Suprapubic skin (tissue), 4 donors: ENCODE measurements around the gene MAP2K4. TPM values are rescaled to one million over a fixed set of nuclear protein-coding genes. Genes with fewer than 3 reads are reported as not detected.

Source experiments
- DNase-seq, 2 donors: peaks; one replicate each; pipeline ENCODE4 v3.0.0-alpha.2; 2019; ENCODE audit warnings: low spot score in 2 of 2
- H3K27ac ChIP-seq: fragments of 200-600 bp; sonication (generic); one replicate; pipeline ENCODE4 v1.5.1; 2019
- H3K27me3 ChIP-seq: fragments of 200-600 bp; sonication (generic); one replicate; pipeline ENCODE4 v1.5.1; 2019
- H3K36me3 ChIP-seq: fragments of 200-600 bp; sonication (generic); one replicate; pipeline ENCODE4 v1.5.1; 2019
- H3K4me1 ChIP-seq: fragments of 200-600 bp; sonication (generic); one replicate; pipeline ENCODE4 v1.5.1; 2019
- H3K4me3 ChIP-seq: fragments of 200-600 bp; sonication (generic); one replicate; pipeline ENCODE4 v1.5.1; 2019; ENCODE audit warnings: mild to moderate bottlenecking
- H3K9me3 ChIP-seq: fragments of 200-600 bp; sonication (generic); one replicate; pipeline ENCODE4 v1.5.1; 2019
- EP300 ChIP-seq: sonication (generic); formaldehyde crosslinking; IDR thresholded peaks from one replicate; pipeline ENCODE4 v1.6.1; 2017; ENCODE audit warnings: antibody characterized with exemption
- POLR2A ChIP-seq, 2 donors: fragments of 450-650 bp; IDR thresholded peaks; one replicate each; pipeline ENCODE4 v1.6.1; 2017; ENCODE audit warnings: antibody characterized with exemption in 2 of 2, mild to moderate bottlenecking in 2 of 2, moderate library complexity in 2 of 2
- POLR2AphosphoS5 ChIP-seq, 3 donors: sonication (generic); formaldehyde crosslinking; IDR thresholded peaks; one replicate each; pipeline ENCODE4 v1.6.1; 2017; ENCODE audit warnings: antibody characterized with exemption in 3 of 3
- WGBS: methylation state at CpG from one replicate; pipeline ENCODE4 v1.1.5; 2018; 5-methylcytosine and 5-hydroxymethylcytosine counted together
- total RNA-seq, 4 donors: library from RNA; depleted of rRNA; stranded (reverse); fragments of >200 nt; gene quantifications; one replicate each; pipeline ENCODE4 v1.1.0, GENCODE V29; 2016
- TF ChIP-seq, protein P1 (sequence below), 2 donors: fragments of 200-600 bp in 1 of 2; fragments of 450-650 bp in 1 of 2; sonication (generic) in 1 of 2; IDR thresholded peaks; one replicate each; pipeline ENCODE4 v1.5.1; 2016 to 2019; ENCODE audit warnings: antibody characterized with exemption in 2 of 2, mild to moderate bottlenecking in 1 of 2, moderate library complexity in 1 of 2

Gene MAP2K4
- total RNA-seq, 4 donors from 2014 or later: 29.3 to 35.7 (median 32.3) TPM

- under 1% methylated on average over 26 of the region's 74 CpGs for WGBS
- DNase-seq: peak; percentile 98
Measured at GRCh38 chr17:11997147-11997971, 23.3 kb upstream of the MAP2K4 start, which contains the start of gene ZNF18. ZNF18 (minus strand) TSS chr17:11997475; CDS start chr17:11992829, 4,646 bp downstream.

DNA sequence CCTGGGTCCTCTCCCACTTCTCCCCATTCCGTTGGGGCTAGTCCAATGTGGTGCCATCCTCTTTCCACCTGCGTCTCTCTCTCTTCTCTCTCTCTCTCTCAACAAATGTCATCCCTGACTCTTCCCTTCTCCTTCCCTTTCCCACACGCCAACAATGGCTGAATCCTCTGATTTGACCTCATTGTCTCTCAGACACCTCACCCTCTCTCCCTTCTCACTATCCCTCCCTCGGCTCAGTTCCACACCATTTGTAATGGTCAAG, 22.8 kb upstream of the MAP2K4 start:
- Histone ChIP-seq H3K36me3 (no peaks in the 10 kb centered on the region), H3K27ac (peak overlapping the region; percentile 93), H3K27me3 (no peaks in the 10 kb centered on the region), H3K4me3 (peak overlapping the region; percentile 88), H3K9me3 (no peaks in the 10 kb centered on the region), H3K4me1 (peaks cover 13% of the 10 kb centered on the region)
- 57% methylated on average over 4 of the region's 4 CpGs for WGBS
- TF ChIP-seq EP300 (no peak), POLR2A (IDR thresholded peaks at IDR 0.05) (no peak), POLR2AphosphoS5 (IDR thresholded peaks at IDR 0.05) (no peak)
- TF ChIP-seq, protein P1, sequence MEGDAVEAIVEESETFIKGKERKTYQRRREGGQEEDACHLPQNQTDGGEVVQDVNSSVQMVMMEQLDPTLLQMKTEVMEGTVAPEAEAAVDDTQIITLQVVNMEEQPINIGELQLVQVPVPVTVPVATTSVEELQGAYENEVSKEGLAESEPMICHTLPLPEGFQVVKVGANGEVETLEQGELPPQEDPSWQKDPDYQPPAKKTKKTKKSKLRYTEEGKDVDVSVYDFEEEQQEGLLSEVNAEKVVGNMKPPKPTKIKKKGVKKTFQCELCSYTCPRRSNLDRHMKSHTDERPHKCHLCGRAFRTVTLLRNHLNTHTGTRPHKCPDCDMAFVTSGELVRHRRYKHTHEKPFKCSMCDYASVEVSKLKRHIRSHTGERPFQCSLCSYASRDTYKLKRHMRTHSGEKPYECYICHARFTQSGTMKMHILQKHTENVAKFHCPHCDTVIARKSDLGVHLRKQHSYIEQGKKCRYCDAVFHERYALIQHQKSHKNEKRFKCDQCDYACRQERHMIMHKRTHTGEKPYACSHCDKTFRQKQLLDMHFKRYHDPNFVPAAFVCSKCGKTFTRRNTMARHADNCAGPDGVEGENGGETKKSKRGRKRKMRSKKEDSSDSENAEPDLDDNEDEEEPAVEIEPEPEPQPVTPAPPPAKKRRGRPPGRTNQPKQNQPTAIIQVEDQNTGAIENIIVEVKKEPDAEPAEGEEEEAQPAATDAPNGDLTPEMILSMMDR (IDR thresholded peaks at IDR 0.05): no peak
- DNase-seq: no peak

More at GRCh38 chr17:11997147-11997971, 23.3 kb upstream of the MAP2K4 start, which contains the start of gene ZNF18:
- Histone ChIP-seq H3K9me3 (no peaks in the 10 kb centered on the region), H3K27me3 (no peaks in the 10 kb centered on the region), H3K4me3 (peak within 1 kb of the TSS; percentile 88), H3K27ac (peak within 1 kb of the TSS; percentile 93), H3K36me3 (peaks cover 5% of the 10 kb centered on the region), H3K4me1 (peaks cover 13% of the 10 kb centered on the region)
- TF ChIP-seq, protein P1 (IDR thresholded peaks at IDR 0.05): no peak
- TF ChIP-seq EP300 (no peak), POLR2AphosphoS5 (IDR thresholded peaks at IDR 0.05) (peak in 2 of 3 donors; percentile 52 to 60), POLR2A (IDR thresholded peaks at IDR 0.05) (peak; percentile 93 to 98)

DNA sequence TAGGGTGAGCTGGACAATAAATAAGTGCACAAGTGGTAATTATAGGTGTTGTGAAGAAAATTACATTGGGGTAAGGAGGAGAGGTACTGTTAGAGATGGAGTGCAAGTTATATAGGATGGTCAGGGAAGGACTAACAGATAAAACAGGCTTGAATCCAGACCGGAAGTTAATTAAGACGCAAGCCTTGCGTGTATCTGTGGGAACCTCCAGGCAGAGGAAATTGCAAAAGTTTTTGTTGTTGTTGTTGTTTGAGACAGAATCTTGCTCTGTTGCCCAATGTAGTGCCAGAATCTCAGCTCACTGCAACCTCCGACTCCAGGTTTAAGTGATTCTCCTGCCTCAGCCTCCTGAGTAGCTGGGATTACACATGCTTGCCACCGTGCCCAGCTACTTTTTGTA, 21.0 kb upstream of the MAP2K4 start:
- Histone ChIP-seq H3K9me3 (no peaks in the 10 kb centered on the region), H3K4me3 (no peak overlapping the region), H3K4me1 (peaks cover 13% of the 10 kb centered on the region), H3K27me3 (no peaks in the 10 kb centered on the region), H3K36me3 (no peaks in the 10 kb centered on the region), H3K27ac (no peak overlapping the region)
- TF ChIP-seq, protein P1 (IDR thresholded peaks at IDR 0.05): no peak
- no peak for TF ChIP-seq EP300
- no peak for TF ChIP-seq POLR2AphosphoS5 (IDR thresholded peaks at IDR 0.05)
- TF ChIP-seq POLR2A (IDR thresholded peaks at IDR 0.05): no peak
- WGBS: 94% methylated on average over 5 of the region's 5 CpGs
- DNase-seq: no peak

- WGBS: 88% methylated on average over 5 of the region's 5 CpGs
- no peaks in the 10 kb centered on the region for H3K4me1 ChIP-seq
- H3K27ac ChIP-seq: no peak overlapping the region
- H3K9me3 ChIP-seq: no peaks in the 10 kb centered on the region
- no peak overlapping the region for H3K4me3 ChIP-seq
- H3K36me3 ChIP-seq: no peaks in the 10 kb centered on the region
- no peaks in the 10 kb centered on the region for H3K27me3 ChIP-seq
- TF ChIP-seq POLR2AphosphoS5 (IDR thresholded peaks at IDR 0.05): no peak
- TF ChIP-seq, protein P1 (IDR thresholded peaks at IDR 0.05): no peak
- TF ChIP-seq EP300: no peak
- TF ChIP-seq POLR2A (IDR thresholded peaks at IDR 0.05): no peak
- DNase-seq: no peak
Measured at GRCh38 chr17:12007466-12007865, 13.2 kb upstream of the MAP2K4 start.

DNA sequence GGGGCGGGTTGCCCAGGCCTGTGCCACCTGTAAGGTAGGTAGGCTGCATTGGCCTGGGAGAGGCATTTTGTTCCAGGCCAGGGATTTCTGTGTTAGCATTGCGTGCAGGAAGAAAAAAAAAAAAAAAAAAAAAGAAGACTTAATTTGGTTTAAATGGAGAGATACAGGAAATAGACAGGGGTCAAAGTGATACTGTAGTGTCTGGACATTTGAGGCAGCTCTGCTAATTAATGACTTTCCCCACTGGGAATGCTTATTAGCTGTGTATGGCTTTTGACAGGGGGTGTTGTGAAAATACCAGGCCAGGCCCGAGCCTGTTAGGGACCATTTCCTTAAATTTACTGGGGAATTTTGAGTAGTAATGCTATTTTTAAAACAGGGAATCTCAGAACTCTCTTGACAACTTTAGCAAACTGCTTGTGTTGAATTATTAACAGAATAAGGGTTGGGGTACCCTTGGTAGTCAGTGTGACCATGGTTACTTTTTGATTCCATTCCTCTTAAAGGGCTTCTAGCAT, 1.0 kb downstream of the MAP2K4 start:
- no peak for TF ChIP-seq EP300
- peaks cover 52% of the 10 kb centered on the region for H3K4me1 ChIP-seq
- H3K27ac ChIP-seq: peak overlapping the region; percentile 92
- H3K36me3 ChIP-seq: no peaks in the 10 kb centered on the region
- peak overlapping the region; percentile 99 for H3K4me3 ChIP-seq
- no peak for DNase-seq
- no peaks in the 10 kb centered on the region for H3K9me3 ChIP-seq
- WGBS: 3% methylated on average over 3 of the region's 3 CpGs
- H3K27me3 ChIP-seq: no peaks in the 10 kb centered on the region
